ENCODE results near the gene TLCD1.

GRCh38 chr17:28750178-28751047 lies 24.4 kb upstream of the TLCD1 start:
- no peak for TF ChIP-seq POLR2A (IDR thresholded peaks at IDR 0.05; ENCODE audit: low read length)
- TF ChIP-seq GATA1 (IDR thresholded peaks at IDR 0.05; ENCODE audit: low read depth, low read length), result no peak
